GM12878 (cell line): ENCODE data around the gene FCRLA. TPM values are rescaled to one million over a fixed set of nuclear protein-coding genes. Genes with fewer than 3 reads are reported as not detected.

Experiments used
- ATAC-seq: fragments of 200-7000 bp; cut with Tn5 transposase; 3 replicates; pipeline ENCODE4 v1.9.1; 2020; ENCODE audit warnings: mild to moderate bottlenecking, moderate library complexity
- BruUV-seq: library from RNA; stranded (reverse); fragments of 400-500 nt; replicated peaks from 2 replicates; lab custom pipeline; 2021; lab: Mats Ljungman, UMichigan
- CTCF ChIA-PET: fragments of 300-600 bp; sonication (Branson Sonifier 250); formaldehyde crosslinking; extraction: SDS; loops from one replicate; lab custom pipeline; 2021; ENCODE audit warnings: inconsistent platforms; lab: Yijun Ruan, JAX
- POLR2A ChIA-PET: fragments of 350-600 bp; formaldehyde crosslinking; extraction: SDS; loops from one replicate; lab custom pipeline; 2021; ENCODE audit warnings: inconsistent platforms; lab: Charles Lee
- RAD21 ChIA-PET: fragments of 300-600 bp; sonication (Branson Sonifier 250); formaldehyde crosslinking; loops from one replicate; lab custom pipeline; 2023; ENCODE audit warnings: antibody characterized with exemption; ENCODE audit not compliant: unreplicated experiment; lab: Charles Lee
- SMC1A ChIA-PET: fragments of 300-600 bp; sonication (Branson Sonifier 250); formaldehyde crosslinking; loops from one replicate; lab custom pipeline; 2023; ENCODE audit not compliant: unreplicated experiment, uncharacterized antibody; lab: Charles Lee
- DNase-seq: peaks from one replicate; pipeline ENCODE4 v3.0.0-alpha.2; 2011; ENCODE audit warnings: low read depth, low spot score
- FAIRE-seq: peaks from 3 replicates; lab custom pipeline; 2011; peaks lifted over from hg19 to GRCh38; lab: Jason Lieb, UNC
- H2AFZ ChIP-seq: 2 replicates; pipeline ENCODE4 v1.6.0; 2011; ENCODE audit warnings: low read depth, low read length, control low read depth; ENCODE audit not compliant: control insufficient read depth
- H3K27ac ChIP-seq: 2 replicates; pipeline ENCODE4 v1.5.1; 2011; ENCODE audit warnings: control low read depth; ENCODE audit not compliant: control insufficient read depth, insufficient read depth
- H3K27me3 ChIP-seq, 2 experiments: replicated peaks in 1 of 2; 2 replicates each; pipeline versions ENCODE4 v1.6.0 to v1.6.1; 2011; ENCODE audit warnings: low read length in 1 of 2; ENCODE audit not compliant: control insufficient read depth in 2 of 2, insufficient read depth in 2 of 2
- H3K36me3 ChIP-seq, 2 experiments: 2 replicates each; pipeline ENCODE4 v1.5.1; 2011; ENCODE audit warnings: low read length in 1 of 2; ENCODE audit not compliant: control insufficient read depth in 2 of 2, insufficient read depth in 2 of 2
- H3K4me1 ChIP-seq: 2 replicates; pipeline ENCODE4 v1.6.1; 2011; ENCODE audit warnings: mild to moderate bottlenecking, low read length, moderate library complexity, mixed read lengths; ENCODE audit not compliant: control insufficient read depth, insufficient read depth
- H3K4me2 ChIP-seq: 2 replicates; pipeline ENCODE4 v1.6.0; 2011; ENCODE audit warnings: control low read depth; ENCODE audit not compliant: control insufficient read depth, insufficient read depth
- H3K4me3 ChIP-seq: fragments of 200-600 bp; sonication (generic); 2 replicates; pipeline ENCODE4 v1.5.1; 2016
- H3K79me2 ChIP-seq: 2 replicates; pipeline ENCODE4 v1.6.0; 2011; ENCODE audit warnings: low read length; ENCODE audit not compliant: control insufficient read depth, insufficient read depth
- H3K9ac ChIP-seq: 2 replicates; pipeline ENCODE4 v1.8.0; 2011; ENCODE audit warnings: low read length, control low read depth, mixed read lengths; ENCODE audit not compliant: control insufficient read depth, insufficient read depth
- H3K9me3 ChIP-seq: replicated peaks from 3 replicates; pipeline ENCODE4 v1.5.1; 2011; ENCODE audit warnings: mild to moderate bottlenecking, low read length; ENCODE audit not compliant: control insufficient read depth, insufficient read depth
- H4K20me1 ChIP-seq: 2 replicates; pipeline ENCODE4 v1.6.0; 2011; ENCODE audit not compliant: control insufficient read depth, insufficient read depth
- IKZF1 ChIP-seq: fragments of 450-650 bp; conservative IDR thresholded peaks from 2 replicates; pipeline ENCODE4 v1.6.1; 2017; ENCODE audit warnings: antibody characterized with exemption, mild to moderate bottlenecking
- MTA3 ChIP-seq: IDR thresholded peaks from 2 replicates; pipeline ENCODE4 v1.6.1; 2012; ENCODE audit warnings: low read length, inconsistent platforms, borderline replicate concordance
- MXI1 ChIP-seq: fragments of 150-350 bp; IDR thresholded peaks from 2 replicates; pipeline ENCODE4 v1.6.1; 2011; ENCODE audit warnings: low read depth, mild to moderate bottlenecking, inconsistent platforms, low read length, improper control_type of control experiment
- RFX5 ChIP-seq: IDR thresholded peaks from 2 replicates; pipeline ENCODE4 v1.6.1; 2011; ENCODE audit warnings: low read depth, low read length, improper control_type of control experiment
- WGBS: methylation state at CpG from one replicate; pipeline ENCODE4 v1.1.6; 2016; ENCODE audit warnings: low lambda C conversion rate; ENCODE audit not compliant: insufficient replicate concordance, insufficient coverage; ENCODE audit errors: missing lambda C conversion rate; 5-methylcytosine and 5-hydroxymethylcytosine counted together
- in situ Hi-C: fragments of 300-500 bp; cut with MboI; formaldehyde crosslinking; loops from 9 replicates; pipeline ENCODE4 v1.14.3; 2018; ENCODE audit warnings: mixed read lengths
- intact Hi-C: fragments of 100-400 bp; cut with micrococcal nuclease; formaldehyde crosslinking; loops from one replicate; pipeline ENCODE4 v1.14.2; 2022; ENCODE audit not compliant: unreplicated experiment
- polyA plus RNA-seq, 11 experiments: library from polyadenylated mRNA; depleted of rRNA in 4 of 11; unstranded in 6 of 11; stranded (reverse) in 5 of 11; fragments of >200 nt; fragmentation: Nextera tagmentation in 4 of 11; fragmentation: Illumina TruSeq in 1 of 11; extraction: Ambion mirVana in 4 of 11; extraction: Trizol in 1 of 11; gene quantifications; 1 replicate in 1 of 11; 2 replicates in 10 of 11; pipeline versions ENCODE4 v1.2.1 to v1.2.3, GENCODE V29; 2011 to 2016; ENCODE audit warnings: inconsistent platforms in 2 of 11, missing spikeins in 2 of 11, low read depth in 1 of 11
- total RNA-seq, 4 experiments: library from RNA; depleted of rRNA in 3 of 4; stranded (reverse); fragments of >200 nt in 3 of 4; fragmentation: Illumina TruSeq in 1 of 4; extraction: Trizol in 1 of 4; gene quantifications; 2 replicates each; pipeline versions ENCODE4 v1.2.1 to v1.2.3, GENCODE V29; 2013 to 2021
- TF ChIP-seq, protein P1 (sequence below): fragments of 450-650 bp; IDR thresholded peaks from 2 replicates; pipeline ENCODE4 v1.6.1; 2017; ENCODE audit warnings: mild to moderate bottlenecking, low read depth, inconsistent platforms; ENCODE audit not compliant: poor library complexity, severe bottlenecking

FCRLA gene
- total and polyA plus RNA-seq, 10 of the 15 experiments (the other 5 are each of a cell fraction or from before 2014, with no cell fraction given), result 130 to 714 (median 374) TPM

GRCh38 chr1:161722406-161722805 lies 15.4 kb downstream of the FCRLA start:
- intact Hi-C loops, result no loop called here
- CTCF ChIA-PET, result interaction anchor here (1.1 kb wide), 1 partner anchor 15 kb away, joined by 3 read pairs; the partner anchor contains the start of gene FCRLA
- H4K20me1 ChIP-seq, result no peaks in the 10 kb centered on the region
- no peak overlapping the region for H3K4me2 ChIP-seq
- TF ChIP-seq RFX5 (no peak), MTA3 (no peak), MXI1 (no peak), IKZF1 (0 out of 2 replicates have a peak, but pooled peaks have one; percentile 6)
- TF ChIP-seq, protein P1, sequence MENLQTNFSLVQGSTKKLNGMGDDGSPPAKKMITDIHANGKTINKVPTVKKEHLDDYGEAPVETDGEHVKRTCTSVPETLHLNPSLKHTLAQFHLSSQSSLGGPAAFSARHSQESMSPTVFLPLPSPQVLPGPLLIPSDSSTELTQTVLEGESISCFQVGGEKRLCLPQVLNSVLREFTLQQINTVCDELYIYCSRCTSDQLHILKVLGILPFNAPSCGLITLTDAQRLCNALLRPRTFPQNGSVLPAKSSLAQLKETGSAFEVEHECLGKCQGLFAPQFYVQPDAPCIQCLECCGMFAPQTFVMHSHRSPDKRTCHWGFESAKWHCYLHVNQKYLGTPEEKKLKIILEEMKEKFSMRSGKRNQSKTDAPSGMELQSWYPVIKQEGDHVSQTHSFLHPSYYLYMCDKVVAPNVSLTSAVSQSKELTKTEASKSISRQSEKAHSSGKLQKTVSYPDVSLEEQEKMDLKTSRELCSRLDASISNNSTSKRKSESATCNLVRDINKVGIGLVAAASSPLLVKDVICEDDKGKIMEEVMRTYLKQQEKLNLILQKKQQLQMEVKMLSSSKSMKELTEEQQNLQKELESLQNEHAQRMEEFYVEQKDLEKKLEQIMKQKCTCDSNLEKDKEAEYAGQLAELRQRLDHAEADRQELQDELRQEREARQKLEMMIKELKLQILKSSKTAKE, result no peak
- in situ Hi-C loops, result no loop called here
- no TSS peak for BruUV-seq
- no peak for ATAC-seq
- SMC1A ChIA-PET, result interaction anchor here (0.7 to 1.6 kb wide), 5 partner anchors 11 to 20 kb away, joined by 3 to 5 read pairs (median 3); partner anchors contain the start of gene FCRLA
- POLR2A ChIA-PET, result interaction anchor here (0.8 to 1.1 kb wide), 2 partner anchors 11 to 16 kb away, joined by 3 to 5 read pairs; no protein-coding TSS in a partner anchor
- H3K9ac ChIP-seq, result no peak overlapping the region
- H2AFZ ChIP-seq, result no peak overlapping the region
- H3K36me3 ChIP-seq, result no peaks in the 10 kb centered on the region
- H3K27me3 ChIP-seq, result no peaks in the 10 kb centered on the region
- no peak for FAIRE-seq
- peaks cover 12% of the 10 kb centered on the region for H3K79me2 ChIP-seq
- WGBS, result 100% methylated on average over 1 of the region's 1 CpG
- no peak overlapping the region for H3K27ac ChIP-seq
- RAD21 ChIA-PET, result no interaction called here
- H3K4me1 ChIP-seq, result peaks cover 53% of the 10 kb centered on the region
- H3K9me3 ChIP-seq, result no peaks in the 10 kb centered on the region
- no peak overlapping the region for H3K4me3 ChIP-seq
- no peak for DNase-seq
